Transverse colon (tissue), 4 donors: ENCODE measurements around the gene ZSCAN1. TPM values are rescaled to one million over a fixed set of nuclear protein-coding genes. Genes with fewer than 3 reads are reported as not detected.

Source experiments
- total RNA-seq, 4 donors: library from RNA; depleted of rRNA; stranded (reverse); fragments of >200 nt; gene quantifications; one replicate each; pipeline ENCODE4 v1.1.0, GENCODE V29; 2016

Gene ZSCAN1
- total RNA-seq, 4 donors from 2014 or later = not detected

Other genes starting within 250 kb of the ZSCAN1 start
- 100 to 1,000 TPM in 1 of 4 donors, 10 to 100 TPM in 3; 41.2 to 145 (median 68.8) TPM for gene ZNF552, start 219.1 kb upstream of the ZSCAN1 start, total RNA-seq
- gene ZNF587B, start 203.7 kb upstream of the ZSCAN1 start, total RNA-seq = 10 to 100 TPM; 16.1 to 34.4 (median 22.0) TPM
- 10 to 100 TPM; 22.4 to 61.0 (median 44.8) TPM for gene ZNF587, start 184.2 kb upstream of the ZSCAN1 start, total RNA-seq
- 10 to 100 TPM; 11.5 to 25.1 (median 19.7) TPM for gene ZNF814, start 145.0 kb upstream of the ZSCAN1 start, total RNA-seq
- 100 to 1,000 TPM in 1 of 4 donors, 10 to 100 TPM in 2, 1 to 10 TPM in 1; 9.8 to 119 (median 11.2) TPM for gene ZNF417, start 117.4 kb upstream of the ZSCAN1 start, total RNA-seq
- gene ZNF418, start 98.6 kb upstream of the ZSCAN1 start, total RNA-seq = 1 to 10 TPM; 1.9 to 6.4 (median 4.0) TPM
- 10 to 100 TPM in 1 of 4 donors, 1 to 10 TPM in 3; 3.8 to 13.5 (median 4.2) TPM for gene ZNF256, start 86.3 kb upstream of the ZSCAN1 start, total RNA-seq
- gene C19orf18, start 59.5 kb upstream of the ZSCAN1 start, total RNA-seq = not detected
- gene ZNF606, start 31.2 kb upstream of the ZSCAN1 start, total RNA-seq = 10 to 100 TPM; 13.7 to 27.7 (median 16.2) TPM
- 10 to 100 TPM in 1 of 4 donors, 1 to 10 TPM in 3; 1.6 to 20.9 (median 2.1) TPM for gene ZNF135, start 25.3 kb downstream of the ZSCAN1 start, total RNA-seq
- 10 to 100 TPM; 30.4 to 50.0 (median 42.8) TPM for gene ZSCAN18, start 64.2 kb downstream of the ZSCAN1 start, total RNA-seq
- 1 to 10 TPM in 3 of 4 donors, under 1 TPM in 1; 0.60 to 5.5 (median 4.0) TPM for gene ZNF329, start 116.8 kb downstream of the ZSCAN1 start, total RNA-seq
- 10 to 100 TPM; 12.5 to 30.8 (median 19.0) TPM for gene ZNF274, start 149.0 kb downstream of the ZSCAN1 start, total RNA-seq
- gene ZNF544, start 194.9 kb downstream of the ZSCAN1 start, total RNA-seq = 10 to 100 TPM in 3 of 4 donors, 1 to 10 TPM in 1; 8.6 to 62.3 (median 25.1) TPM
- gene ZNF8, start 244.9 kb downstream of the ZSCAN1 start, total RNA-seq = 1 to 10 TPM; 4.6 to 6.6 (median 6.3) TPM